ENCODE data around the gene SOD3. TPM values are rescaled to one million over a fixed set of nuclear protein-coding genes. Genes with fewer than 3 reads are reported as not detected.

SOD3 gene
- total and polyA plus RNA-seq, 10 of the 15 experiments (the other 5 are each of a cell fraction or from before 2014, with no cell fraction given): not detected

- ATAC-seq (no peak), FAIRE-seq (no peak), DNase-seq (ENCODE audit: low read depth, low spot score) (no peak)
- in situ Hi-C loops (cut with MboI) (no loop called here), intact Hi-C loops (cut with micrococcal nuclease; ENCODE audit: unreplicated experiment) (no loop called here)
- RAD21 ChIA-PET (ENCODE audit: unreplicated experiment): no interaction called here
- Histone ChIP-seq H3K4me2 (ENCODE audit: control insufficient read depth, insufficient read depth) (no peak overlapping the region), H3K27ac (ENCODE audit: control insufficient read depth, insufficient read depth) (no peak overlapping the region), H4K20me1 (ENCODE audit: control insufficient read depth, insufficient read depth) (no peaks in the 10 kb centered on the region), H3K9me3 (replicated peaks; ENCODE audit: control insufficient read depth, insufficient read depth, low read length) (no peaks in the 10 kb centered on the region), H3K9ac (ENCODE audit: control insufficient read depth, insufficient read depth, low read length) (no peak overlapping the region), H3K4me1 (ENCODE audit: control insufficient read depth, insufficient read depth, low read length) (no peaks in the 10 kb centered on the region; the same call in 1 of the 2 replicates), H3K4me3 (no peak overlapping the region), H3K36me3 (ENCODE audit: control insufficient read depth in 2 of 2, insufficient read depth in 2 of 2, low read length in 1 of 2) (no peaks in the 10 kb centered on the region), H3K27me3 (replicated peaks in 1 of 2; ENCODE audit: control insufficient read depth in 2 of 2, insufficient read depth in 2 of 2, low read length in 1 of 2) (peaks cover 0 to 2% of the 10 kb centered on the region in 2 experiments; a peak in 2 of 4 replicates), H2AFZ (ENCODE audit: control insufficient read depth, low read depth, low read length) (no peak overlapping the region), H3K79me2 (ENCODE audit: control insufficient read depth, insufficient read depth, low read length) (no peaks in the 10 kb centered on the region)
- WGBS (ENCODE audit: insufficient coverage, insufficient replicate concordance, low lambda C conversion rate, missing lambda C conversion rate): 67% methylated on average over 9 of the region's 9 CpGs
- SMC1A ChIA-PET (ENCODE audit: uncharacterized antibody, unreplicated experiment): no interaction called here
- TF ChIP-seq ZNF24 (IDR thresholded peaks at IDR 0.05) (no peak), HSF1 (IDR thresholded peaks at IDR 0.05; ENCODE audit: low read depth, low read length) (no peak), MAX (IDR thresholded peaks at IDR 0.05; ENCODE audit: low read depth, low read length) (no peak)
- no TSS peak for BruUV-seq (replicated peaks)
- CTCF ChIA-PET: interaction anchor here (0.6 to 0.7 kb wide), 2 partner anchors 9 to 190 kb away, joined by 3 read pairs; no protein-coding TSS in a partner anchor
- POLR2A ChIA-PET: no interaction called here
Measured at GRCh38 chr4:24842356-24842755, 47.0 kb downstream of the SOD3 start.

GRCh38 chr4:24843096-24843495, 47.7 kb downstream of the SOD3 start:
- DNase-seq (ENCODE audit: low read depth, low spot score) (no peak), ATAC-seq (no peak), FAIRE-seq (no peak)
- intact Hi-C loops (cut with micrococcal nuclease; ENCODE audit: unreplicated experiment): no loop called here
- POLR2A ChIA-PET: no interaction called here
- Histone ChIP-seq H3K9ac (ENCODE audit: control insufficient read depth, insufficient read depth, low read length) (no peak overlapping the region), H3K4me1 (ENCODE audit: control insufficient read depth, insufficient read depth, low read length) (no peaks in the 10 kb centered on the region; the same call in 1 of the 2 replicates), H3K79me2 (ENCODE audit: control insufficient read depth, insufficient read depth, low read length) (no peaks in the 10 kb centered on the region), H3K36me3 (ENCODE audit: control insufficient read depth in 2 of 2, insufficient read depth in 2 of 2, low read length in 1 of 2) (no peaks in the 10 kb centered on the region), H3K27ac (ENCODE audit: control insufficient read depth, insufficient read depth) (no peak overlapping the region), H3K4me3 (no peak overlapping the region), H3K4me2 (ENCODE audit: control insufficient read depth, insufficient read depth) (no peak overlapping the region), H3K9me3 (replicated peaks; ENCODE audit: control insufficient read depth, insufficient read depth, low read length) (no peaks in the 10 kb centered on the region), H3K27me3 (replicated peaks in 1 of 2; ENCODE audit: control insufficient read depth in 2 of 2, insufficient read depth in 2 of 2, low read length in 1 of 2) (peaks cover 0 to 2% of the 10 kb centered on the region in 2 experiments; a peak in 2 of 4 replicates), H4K20me1 (ENCODE audit: control insufficient read depth, insufficient read depth) (no peaks in the 10 kb centered on the region), H2AFZ (ENCODE audit: control insufficient read depth, low read depth, low read length) (no peak overlapping the region)
- RAD21 ChIA-PET (ENCODE audit: unreplicated experiment): no interaction called here
- 8% methylated on average over 3 of the region's 3 CpGs for WGBS (ENCODE audit: insufficient coverage, insufficient replicate concordance, low lambda C conversion rate, missing lambda C conversion rate)
- in situ Hi-C loops (cut with MboI): no loop called here
- SMC1A ChIA-PET (ENCODE audit: uncharacterized antibody, unreplicated experiment): no interaction called here
- CTCF ChIA-PET: no interaction called here
- BruUV-seq (replicated peaks): no TSS peak
- TF ChIP-seq WRNIP1 (IDR thresholded peaks at IDR 0.05; ENCODE audit: borderline replicate concordance, low read depth, low read length) (no peak), BCL11A (IDR thresholded peaks at IDR 0.05; ENCODE audit: low read depth, low read length) (no peak), STAT3 (IDR thresholded peaks at IDR 0.05; ENCODE audit: low read depth, low read length) (no peak), SMC3 (IDR thresholded peaks at IDR 0.05; ENCODE audit: borderline replicate concordance, low read length) (no peak), STAT1 (conservative IDR thresholded peaks at IDR 0.05) (no peak), HDAC6 (IDR thresholded peaks at IDR 0.05; ENCODE audit: unreplicated experiment) (no peak), HSF1 (IDR thresholded peaks at IDR 0.05; ENCODE audit: low read depth, low read length) (no peak), JUND (IDR thresholded peaks at IDR 0.05; ENCODE audit: low read depth, low read length) (no peak), MAX (IDR thresholded peaks at IDR 0.05; ENCODE audit: low read depth, low read length) (no peak), NR2C2 (IDR thresholded peaks at IDR 0.05; ENCODE audit: borderline replicate concordance, control insufficient read depth, insufficient read length, low read depth) (no peak), TCF7 (IDR thresholded peaks at IDR 0.05; ENCODE audit: borderline replicate concordance) (no peak)

All from GM12878 (cell line).